HL-60 (cell line): ENCODE data around the gene GRIA1.

Experiments used
- GABPA ChIP-seq: IDR thresholded peaks from 2 replicates; pipeline ENCODE4 v1.6.1; 2012; ENCODE audit warnings: low read depth
- POLR2AphosphoS5 ChIP-seq: IDR thresholded peaks from 2 replicates; pipeline ENCODE4 v1.6.1; 2012; ENCODE audit warnings: low read depth
- SPI1 ChIP-seq: IDR thresholded peaks from 2 replicates; pipeline ENCODE4 v1.6.1; 2012; ENCODE audit warnings: low read depth, mild to moderate bottlenecking, borderline replicate concordance
- TF ChIP-seq, protein P1 (sequence below): IDR thresholded peaks from one replicate; pipeline ENCODE4 v1.5.1; 2011; ENCODE audit warnings: low read length, control low read depth, inconsistent platforms; ENCODE audit not compliant: insufficient read depth
- TF ChIP-seq, protein P2 (sequence below): IDR thresholded peaks from 2 replicates; pipeline ENCODE4 v1.6.1; 2012; ENCODE audit warnings: low read depth; ENCODE audit not compliant: insufficient replicate concordance

DNA sequence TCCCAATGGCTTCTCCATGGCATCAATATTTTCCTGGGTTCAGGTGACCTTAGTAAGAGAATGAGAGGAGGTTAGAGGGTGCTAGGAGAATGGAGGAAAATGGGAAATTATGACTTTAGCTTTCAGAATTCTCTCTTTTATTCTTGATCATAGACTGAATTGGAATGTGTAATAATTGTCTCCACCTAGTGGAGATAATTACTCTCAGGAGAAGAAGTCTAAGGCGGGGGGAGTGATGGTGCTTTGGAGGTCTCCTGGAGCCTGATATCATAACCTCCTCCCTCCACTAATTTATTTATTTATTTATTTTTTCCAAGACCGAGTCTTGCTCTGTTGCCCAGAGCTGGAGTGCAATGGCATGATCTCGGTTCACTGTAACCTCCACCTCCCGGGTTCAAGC is 221.3 kb downstream of the GRIA1 start:
- TF ChIP-seq, protein P1, sequence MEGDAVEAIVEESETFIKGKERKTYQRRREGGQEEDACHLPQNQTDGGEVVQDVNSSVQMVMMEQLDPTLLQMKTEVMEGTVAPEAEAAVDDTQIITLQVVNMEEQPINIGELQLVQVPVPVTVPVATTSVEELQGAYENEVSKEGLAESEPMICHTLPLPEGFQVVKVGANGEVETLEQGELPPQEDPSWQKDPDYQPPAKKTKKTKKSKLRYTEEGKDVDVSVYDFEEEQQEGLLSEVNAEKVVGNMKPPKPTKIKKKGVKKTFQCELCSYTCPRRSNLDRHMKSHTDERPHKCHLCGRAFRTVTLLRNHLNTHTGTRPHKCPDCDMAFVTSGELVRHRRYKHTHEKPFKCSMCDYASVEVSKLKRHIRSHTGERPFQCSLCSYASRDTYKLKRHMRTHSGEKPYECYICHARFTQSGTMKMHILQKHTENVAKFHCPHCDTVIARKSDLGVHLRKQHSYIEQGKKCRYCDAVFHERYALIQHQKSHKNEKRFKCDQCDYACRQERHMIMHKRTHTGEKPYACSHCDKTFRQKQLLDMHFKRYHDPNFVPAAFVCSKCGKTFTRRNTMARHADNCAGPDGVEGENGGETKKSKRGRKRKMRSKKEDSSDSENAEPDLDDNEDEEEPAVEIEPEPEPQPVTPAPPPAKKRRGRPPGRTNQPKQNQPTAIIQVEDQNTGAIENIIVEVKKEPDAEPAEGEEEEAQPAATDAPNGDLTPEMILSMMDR = no peak
- TF ChIP-seq, protein P2, sequence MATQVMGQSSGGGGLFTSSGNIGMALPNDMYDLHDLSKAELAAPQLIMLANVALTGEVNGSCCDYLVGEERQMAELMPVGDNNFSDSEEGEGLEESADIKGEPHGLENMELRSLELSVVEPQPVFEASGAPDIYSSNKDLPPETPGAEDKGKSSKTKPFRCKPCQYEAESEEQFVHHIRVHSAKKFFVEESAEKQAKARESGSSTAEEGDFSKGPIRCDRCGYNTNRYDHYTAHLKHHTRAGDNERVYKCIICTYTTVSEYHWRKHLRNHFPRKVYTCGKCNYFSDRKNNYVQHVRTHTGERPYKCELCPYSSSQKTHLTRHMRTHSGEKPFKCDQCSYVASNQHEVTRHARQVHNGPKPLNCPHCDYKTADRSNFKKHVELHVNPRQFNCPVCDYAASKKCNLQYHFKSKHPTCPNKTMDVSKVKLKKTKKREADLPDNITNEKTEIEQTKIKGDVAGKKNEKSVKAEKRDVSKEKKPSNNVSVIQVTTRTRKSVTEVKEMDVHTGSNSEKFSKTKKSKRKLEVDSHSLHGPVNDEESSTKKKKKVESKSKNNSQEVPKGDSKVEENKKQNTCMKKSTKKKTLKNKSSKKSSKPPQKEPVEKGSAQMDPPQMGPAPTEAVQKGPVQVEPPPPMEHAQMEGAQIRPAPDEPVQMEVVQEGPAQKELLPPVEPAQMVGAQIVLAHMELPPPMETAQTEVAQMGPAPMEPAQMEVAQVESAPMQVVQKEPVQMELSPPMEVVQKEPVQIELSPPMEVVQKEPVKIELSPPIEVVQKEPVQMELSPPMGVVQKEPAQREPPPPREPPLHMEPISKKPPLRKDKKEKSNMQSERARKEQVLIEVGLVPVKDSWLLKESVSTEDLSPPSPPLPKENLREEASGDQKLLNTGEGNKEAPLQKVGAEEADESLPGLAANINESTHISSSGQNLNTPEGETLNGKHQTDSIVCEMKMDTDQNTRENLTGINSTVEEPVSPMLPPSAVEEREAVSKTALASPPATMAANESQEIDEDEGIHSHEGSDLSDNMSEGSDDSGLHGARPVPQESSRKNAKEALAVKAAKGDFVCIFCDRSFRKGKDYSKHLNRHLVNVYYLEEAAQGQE = no peak
- TF ChIP-seq POLR2AphosphoS5 (no peak), GABPA (no peak), SPI1 (no peak)
